ENCODE data around the gene ARHGAP26.
"Not testable (repeated sequence)": the region's sequence is repeated elsewhere in the genome, so short reads cannot be mapped to it uniquely, and the experiment has no call there.

Gene ARHGAP26

GRCh38 chr5:142906863-142907671 is 136.9 kb downstream of the ARHGAP26 start:
- no peak overlapping the region for H3K27ac ChIP-seq

DNA sequence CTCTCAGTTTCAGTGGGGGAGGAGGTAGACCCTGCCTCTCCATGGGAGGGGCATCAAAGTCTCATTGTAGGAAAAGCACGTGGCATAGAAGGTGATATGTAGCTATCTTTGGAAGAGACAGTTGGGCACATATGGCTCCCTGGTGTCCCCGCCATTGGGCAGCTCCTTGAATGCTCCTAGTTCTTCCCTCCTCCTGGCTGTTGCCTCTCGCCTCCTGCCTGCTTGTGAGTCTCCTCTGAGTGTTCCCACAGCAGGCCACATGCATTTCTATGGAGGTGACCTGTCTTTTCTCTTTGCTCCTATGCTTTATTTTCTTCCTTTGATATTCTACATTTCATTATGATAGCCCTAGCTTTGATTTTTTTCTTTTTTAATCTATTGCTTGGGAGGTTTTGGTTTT is 138.5 kb downstream of the ARHGAP26 start:
- no peak overlapping the region for H3K27ac ChIP-seq
- no peak overlapping the region for H3K4me3 ChIP-seq

More at GRCh38 chr5:142906863-142907671, 136.9 kb downstream of the ARHGAP26 start:
- H3K4me3 ChIP-seq, result no peak overlapping the region

- Histone ChIP-seq H3K27ac (no peak overlapping the region), H3K4me3 (no peak overlapping the region)
Observed at GRCh38 chr5:142910128-142910527, 140.0 kb downstream of the ARHGAP26 start.

DNA sequence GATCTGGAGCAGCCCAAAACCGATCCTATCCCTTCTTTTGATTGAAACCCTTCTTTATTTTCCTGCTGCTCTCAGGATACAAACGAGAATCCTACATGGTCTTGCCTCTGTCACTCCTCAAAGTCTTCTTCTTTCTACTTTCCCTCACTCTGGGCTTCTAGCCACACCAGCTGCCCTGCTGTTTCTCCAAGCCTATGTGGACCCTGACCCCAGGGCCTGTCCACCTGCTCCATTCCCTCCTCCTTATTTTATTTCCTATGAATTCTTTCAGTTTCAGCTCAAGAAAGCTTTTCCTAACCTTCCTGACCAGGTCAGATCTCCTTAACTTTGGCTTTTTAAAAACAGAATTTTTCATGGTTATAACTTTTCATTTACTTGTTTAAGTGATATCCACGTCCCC is 141.0 kb downstream of the ARHGAP26 start:
- Histone ChIP-seq H3K27ac (no peak overlapping the region), H3K4me3 (no peak overlapping the region)

DNA sequence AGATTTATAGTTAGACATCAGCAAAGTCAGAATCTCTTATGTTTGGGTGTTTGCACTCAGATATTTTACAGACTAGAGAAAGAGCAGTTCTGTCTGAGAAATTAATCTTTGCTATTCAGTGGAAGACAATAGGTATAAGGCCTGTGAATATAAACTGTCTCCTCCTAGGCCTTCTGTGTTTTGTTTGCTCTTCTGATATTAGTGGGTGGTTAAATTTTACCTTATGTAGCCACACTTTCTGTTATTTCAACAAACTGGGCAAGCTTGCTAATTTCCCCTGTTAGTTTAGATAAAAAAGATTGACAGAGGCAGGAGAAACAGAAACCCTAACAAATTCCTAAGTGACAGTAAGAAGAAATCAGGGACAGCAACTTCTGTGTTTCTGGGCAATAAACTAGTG is 141.6 kb downstream of the ARHGAP26 start:
- no peak overlapping the region for H3K27ac ChIP-seq

GRCh38 chr5:142913728-142914338 is 143.7 kb downstream of the ARHGAP26 start:
- H3K27ac ChIP-seq, result no peak overlapping the region
- no peak overlapping the region for H3K4me3 ChIP-seq

More for the DNA sequence above, 141.6 kb downstream of the ARHGAP26 start:
- no peak overlapping the region for H3K4me3 ChIP-seq

DNA sequence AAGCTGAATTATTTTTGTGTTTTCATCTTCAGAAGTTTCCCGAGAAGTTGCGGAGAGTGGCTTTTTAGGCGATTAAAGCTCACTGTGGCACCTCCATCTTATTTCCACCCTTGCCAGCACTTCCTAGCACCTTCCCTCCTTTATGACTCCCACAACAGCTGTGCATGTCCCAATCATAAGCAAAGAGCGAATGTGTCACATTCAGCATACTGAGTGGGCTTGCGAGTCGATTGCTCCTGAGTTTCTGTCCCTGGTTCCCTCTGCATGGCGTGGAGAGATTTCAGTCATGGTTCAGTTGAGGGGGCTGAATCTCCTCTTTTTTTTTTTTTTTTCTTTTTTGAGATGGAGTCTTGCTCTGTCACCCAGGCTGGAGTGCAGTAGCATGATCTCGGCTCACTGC is 144.9 kb downstream of the ARHGAP26 start:
- no peak overlapping the region for H3K27ac ChIP-seq
- no peak overlapping the region for H3K4me3 ChIP-seq

DNA sequence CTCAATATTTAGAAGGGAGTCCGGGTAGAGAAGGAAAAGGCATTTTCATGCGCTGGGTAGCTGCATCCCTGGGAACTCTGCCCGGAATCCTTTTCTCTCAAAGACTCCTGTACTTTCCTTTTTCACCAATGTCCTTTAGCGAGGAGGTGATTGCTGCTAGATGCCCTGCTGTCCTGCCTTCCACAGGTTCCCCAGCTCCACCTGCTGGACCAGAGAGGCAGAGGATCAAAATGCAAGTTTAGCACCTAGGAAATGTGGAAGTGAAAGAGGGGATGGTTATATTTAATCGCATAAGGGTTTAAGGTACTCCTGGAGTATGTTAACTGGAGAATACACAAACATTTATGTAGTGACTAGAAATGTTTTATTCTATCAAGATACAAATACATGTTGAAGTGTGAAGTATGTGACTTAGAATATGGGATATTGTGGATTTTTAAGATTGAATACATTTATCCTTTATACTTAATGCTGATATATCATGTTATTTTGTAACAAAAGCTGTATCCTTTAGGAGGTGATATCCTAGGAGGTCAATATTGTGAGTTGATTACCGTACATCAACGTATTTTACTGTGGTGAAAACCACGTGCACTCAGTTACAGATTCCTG is 145.7 kb downstream of the ARHGAP26 start:
- H3K27ac ChIP-seq, result no peak overlapping the region
- H3K4me3 ChIP-seq, result no peak overlapping the region

- Histone ChIP-seq H3K27ac (no peak overlapping the region), H3K4me3 (no peak overlapping the region)
Observed at GRCh38 chr5:142918959-142919635, 148.9 kb downstream of the ARHGAP26 start.

- Histone ChIP-seq H3K27ac (peak overlapping the region in 1 of 21 experiments; percentile 17), H3K4me3 (no peak overlapping the region)
Observed at GRCh38 chr5:142920849-142921612, 150.9 kb downstream of the ARHGAP26 start.

DNA sequence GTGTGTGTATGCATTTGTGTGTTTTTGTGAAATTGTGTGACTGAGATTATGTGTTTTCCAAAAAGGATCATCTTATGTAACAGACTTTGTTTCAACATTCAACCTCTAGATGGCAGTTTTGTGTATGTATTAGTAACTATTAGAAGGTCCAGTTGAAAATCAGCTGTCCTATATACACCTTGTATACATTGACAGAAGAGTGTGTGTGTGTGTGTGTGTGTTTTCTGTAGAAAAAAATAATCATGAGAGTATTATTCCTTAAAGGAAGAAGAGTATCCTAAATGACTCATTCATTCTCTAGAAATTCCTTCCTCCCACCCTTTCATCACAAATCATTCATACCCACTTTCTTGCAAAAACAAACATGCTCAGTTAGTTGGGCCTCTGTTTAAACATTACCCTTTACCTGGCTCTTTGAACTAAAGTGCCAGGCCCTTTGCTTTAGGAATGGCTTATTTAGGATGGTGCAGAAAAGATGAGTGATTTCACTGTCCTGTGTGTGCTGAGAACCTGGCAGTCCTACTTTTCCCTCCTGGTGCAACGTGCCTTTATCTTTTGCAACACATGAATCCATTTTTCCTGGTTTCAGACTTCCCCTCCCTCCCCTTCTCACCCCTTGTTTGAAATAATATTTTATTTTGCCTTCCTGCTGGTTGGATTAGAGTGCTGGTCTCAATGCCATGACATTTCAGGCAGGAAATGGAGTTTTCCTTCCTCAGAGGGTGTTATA is 152.2 kb downstream of the ARHGAP26 start:
- peak overlapping the region in 2 of 21 experiments; percentile 0 to 6 for H3K27ac ChIP-seq
- H3K4me3 ChIP-seq, result no peak overlapping the region

GRCh38 chr5:142924135-142924883 is 154.1 kb downstream of the ARHGAP26 start:
- Histone ChIP-seq H3K4me3 (no peak overlapping the region), H3K27ac (peak overlapping the region in 1 of 21 experiments; percentile 48)

GRCh38 chr5:142925795-142926194 is 155.6 kb downstream of the ARHGAP26 start:
- H3K4me3 ChIP-seq, result no peak overlapping the region
- H3K27ac ChIP-seq, result peak overlapping the region in 9 of 21 experiments; percentile 31 to 78 (median 51)

GRCh38 chr5:142926549-142926948 is 156.4 kb downstream of the ARHGAP26 start:
- Histone ChIP-seq H3K4me3 (no peak overlapping the region), H3K27ac (peak overlapping the region in 7 of 21 experiments; percentile 27 to 78 (median 56))

- H3K4me3 ChIP-seq, result not testable (repeated sequence)
- H3K27ac ChIP-seq, result peak overlapping the region in 2 of 21 experiments; percentile 28 to 32
Observed at GRCh38 chr5:142928999-142929398, 158.8 kb downstream of the ARHGAP26 start.

- Histone ChIP-seq H3K4me3 (no peak overlapping the region), H3K27ac (peak overlapping the region in 4 of 21 experiments; percentile 10 to 36 (median 22))
Observed at GRCh38 chr5:142929587-142929986, 159.4 kb downstream of the ARHGAP26 start.

- Histone ChIP-seq H3K27ac (peak overlapping the region in 2 of 21 experiments; percentile 14 to 36), H3K4me3 (no peak overlapping the region)
Observed at GRCh38 chr5:142930395-142931110, 160.4 kb downstream of the ARHGAP26 start.
